CD4-positive, CD25-positive, alpha-beta regulatory T cell (primary cell): ENCODE data around the gene PROSER3. TPM values are rescaled to one million over a fixed set of nuclear protein-coding genes. Genes with fewer than 3 reads are reported as not detected.

ENCODE experiments used
- ATAC-seq, 2 donors: fragments of 150-1000 bp; cut with Tn5 transposase; one replicate each; pipeline ENCODE4 v1.10.0; 2021; ENCODE audit warnings: low read depth in 2 of 2, moderate number of reproducible peaks in 2 of 2, moderate library complexity in 1 of 2
- DNase-seq, 3 donors: peaks; one replicate each; pipeline versions ENCODE4 v3.0.0 to v3.0.0-alpha.2; 2012 to 2022; ENCODE audit warnings: mixed read lengths in 1 of 3
- H3K27ac ChIP-seq: one replicate; pipeline ENCODE4 v1.7.0; 2013; ENCODE audit warnings: mild to moderate bottlenecking, low read length; ENCODE audit not compliant: insufficient read depth, poor library complexity, severe bottlenecking
- H3K27me3 ChIP-seq: one replicate; pipeline ENCODE4 v1.7.0; 2013; ENCODE audit warnings: low read length; ENCODE audit not compliant: control insufficient read depth, insufficient read depth
- H3K36me3 ChIP-seq: one replicate; pipeline ENCODE4 v1.7.0; 2013; ENCODE audit warnings: mild to moderate bottlenecking, low read length, moderate library complexity; ENCODE audit not compliant: control insufficient read depth, insufficient read depth
- H3K4me1 ChIP-seq: 2 replicates; pipeline ENCODE4 v1.7.0; 2013; ENCODE audit warnings: mild to moderate bottlenecking, low read length; ENCODE audit not compliant: insufficient read depth, control insufficient read depth, poor library complexity, severe bottlenecking
- H3K4me3 ChIP-seq: one replicate; pipeline ENCODE4 v1.7.0; 2013; ENCODE audit warnings: low read depth, mild to moderate bottlenecking, low read length, moderate library complexity
- H3K9me3 ChIP-seq, 2 experiments: 1 replicate in 1 of 2; 2 replicates in 1 of 2; pipeline ENCODE4 v1.7.0; 2013; ENCODE audit warnings: low read length in 2 of 2, mild to moderate bottlenecking in 1 of 2, moderate library complexity in 1 of 2; ENCODE audit not compliant: control insufficient read depth in 2 of 2
- H3K27ac Mint-ChIP-seq, 3 donors: one replicate each; pipeline ENCODE4 v1.8.0; 2020 to 2022; ENCODE audit warnings: mild to moderate bottlenecking in 3 of 3, mixed read lengths in 3 of 3, moderate library complexity in 2 of 3
- H3K27me3 Mint-ChIP-seq: one replicate; pipeline ENCODE4 v1.8.0; 2022; ENCODE audit warnings: mild to moderate bottlenecking, mixed read lengths
- H3K36me3 Mint-ChIP-seq: one replicate; pipeline ENCODE4 v1.8.0; 2020; ENCODE audit warnings: mixed read lengths
- H3K4me1 Mint-ChIP-seq, 4 donors: one replicate each; pipeline ENCODE4 v1.8.0; 2020 to 2022; ENCODE audit warnings: mixed read lengths in 4 of 4, mild to moderate bottlenecking in 1 of 4
- H3K4me3 Mint-ChIP-seq, 4 donors: one replicate each; pipeline ENCODE4 v1.8.0; 2020 to 2022; ENCODE audit warnings: mild to moderate bottlenecking in 4 of 4, mixed read lengths in 4 of 4, moderate library complexity in 3 of 4
- H3K9me3 Mint-ChIP-seq, 7 donors: one replicate each; pipeline ENCODE4 v1.8.0; 2020 to 2022; ENCODE audit warnings: mixed read lengths in 7 of 7, mild to moderate bottlenecking in 3 of 7, moderate library complexity in 2 of 7
- polyA plus RNA-seq, 4 donors: library from polyadenylated mRNA; unstranded; fragments of 300-500 nt; fragmentation: Illumina TruSeq; gene quantifications; one replicate each; pipeline ENCODE4 v1.2.3, GENCODE V29; 2021
- total RNA-seq: library from RNA; stranded (reverse); gene quantifications from one replicate; pipeline ENCODE4 v1.2.3, GENCODE V29; 2022

The PROSER3 gene
- total and polyA plus RNA-seq, 5 donors from 2014 or later: 4.3 to 39.5 (median 5.0) TPM

GRCh38 chr19:35801828-35802227 lies 43.9 kb downstream of the PROSER3 start:
- Mint-ChIP-seq H3K36me3 (no peaks in the 10 kb centered on the region), H3K4me1 (peaks cover 0 to 9% (median 0%) of the 10 kb centered on the region in 4 donors), H3K27me3 (peaks cover 32% of the 10 kb centered on the region), H3K27ac (no peak overlapping the region), H3K4me3 (no peak overlapping the region), H3K9me3 (peaks cover 0 to 2% (median 0%) of the 10 kb centered on the region in 7 donors)
- H3K27ac ChIP-seq: no peak overlapping the region
- H3K4me1 ChIP-seq: no peaks in the 10 kb centered on the region
- no peaks in the 10 kb centered on the region for H3K36me3 ChIP-seq
- no peak for DNase-seq
- ATAC-seq: no peak
- no peaks in the 10 kb centered on the region for H3K27me3 ChIP-seq
- no peak overlapping the region for H3K4me3 ChIP-seq
- H3K9me3 ChIP-seq: no peaks in the 10 kb centered on the region

- Mint-ChIP-seq H3K27me3 (peaks cover 6% of the 10 kb centered on the region), H3K36me3 (no peaks in the 10 kb centered on the region), H3K27ac (no peak overlapping the region), H3K9me3 (no peaks in the 10 kb centered on the region), H3K4me3 (no peak overlapping the region), H3K4me1 (peaks cover 0 to 5% (median 0%) of the 10 kb centered on the region in 4 donors)
- Histone ChIP-seq H3K9me3 (no peaks in the 10 kb centered on the region), H3K4me3 (no peak overlapping the region), H3K27me3 (no peaks in the 10 kb centered on the region), H3K27ac (no peak overlapping the region), H3K36me3 (no peaks in the 10 kb centered on the region), H3K4me1 (no peaks in the 10 kb centered on the region)
- ATAC-seq (no peak), DNase-seq (no peak)
Observed at GRCh38 chr19:35805526-35806102, 47.6 kb downstream of the PROSER3 start.

GRCh38 chr19:35806597-35806996 lies 48.6 kb downstream of the PROSER3 start:
- Mint-ChIP-seq H3K4me1 (peaks cover 0 to 5% (median 0%) of the 10 kb centered on the region in 4 donors), H3K36me3 (no peaks in the 10 kb centered on the region)

GRCh38 chr19:35807633-35808032 lies 49.7 kb downstream of the PROSER3 start:
- Histone ChIP-seq H3K27me3 (no peaks in the 10 kb centered on the region), H3K36me3 (no peaks in the 10 kb centered on the region), H3K4me1 (no peaks in the 10 kb centered on the region), H3K9me3 (no peaks in the 10 kb centered on the region), H3K4me3 (no peak overlapping the region), H3K27ac (no peak overlapping the region)
- ATAC-seq (no peak), DNase-seq (no peak)
- H3K4me1 Mint-ChIP-seq: peaks cover 0 to 5% (median 0%) of the 10 kb centered on the region in 4 donors
- no peaks in the 10 kb centered on the region for H3K9me3 Mint-ChIP-seq
- peaks cover 11% of the 10 kb centered on the region for H3K27me3 Mint-ChIP-seq
- no peak overlapping the region for H3K4me3 Mint-ChIP-seq
- no peaks in the 10 kb centered on the region for H3K36me3 Mint-ChIP-seq
- H3K27ac Mint-ChIP-seq: no peak overlapping the region

More at GRCh38 chr19:35806597-35806996, 48.6 kb downstream of the PROSER3 start:
- H3K4me3 ChIP-seq: no peak overlapping the region
- H3K27ac ChIP-seq: no peak overlapping the region
- no peak for DNase-seq
- H3K27me3 ChIP-seq: no peaks in the 10 kb centered on the region
- peaks cover 11% of the 10 kb centered on the region for H3K27me3 Mint-ChIP-seq
- no peak overlapping the region for H3K27ac Mint-ChIP-seq
- H3K9me3 Mint-ChIP-seq: no peaks in the 10 kb centered on the region
- H3K36me3 ChIP-seq: no peaks in the 10 kb centered on the region
- no peaks in the 10 kb centered on the region for H3K4me1 ChIP-seq
- H3K9me3 ChIP-seq: no peaks in the 10 kb centered on the region
- no peak for ATAC-seq
- no peak overlapping the region for H3K4me3 Mint-ChIP-seq

- Histone ChIP-seq H3K4me3 (no peak overlapping the region), H3K27me3 (no peaks in the 10 kb centered on the region), H3K9me3 (no peaks in the 10 kb centered on the region), H3K4me1 (no peaks in the 10 kb centered on the region), H3K27ac (no peak overlapping the region), H3K36me3 (no peaks in the 10 kb centered on the region)
- ATAC-seq (no peak), DNase-seq (no peak)
- Mint-ChIP-seq H3K9me3 (peaks cover 0 to 2% (median 0%) of the 10 kb centered on the region in 7 donors), H3K4me3 (no peak overlapping the region), H3K4me1 (no peaks in the 10 kb centered on the region), H3K27ac (peak overlapping the region in 1 of 3 donors; percentile 66), H3K27me3 (peaks cover 15% of the 10 kb centered on the region), H3K36me3 (no peaks in the 10 kb centered on the region)
Observed at GRCh38 chr19:35811317-35812219, 53.6 kb downstream of the PROSER3 start.

GRCh38 chr19:35812220-35813042 lies 54.5 kb downstream of the PROSER3 start, which contains the start of gene PRODH2:
Gene PRODH2, minus strand, starts transcription at chr19:35812845. Its CDS starts 40 bp downstream, at chr19:35812805.
- Histone ChIP-seq H3K36me3 (no peaks in the 10 kb centered on the region), H3K9me3 (no peaks in the 10 kb centered on the region), H3K27me3 (no peaks in the 10 kb centered on the region), H3K27ac (no peak within 1 kb of the TSS), H3K4me3 (no peak within 1 kb of the TSS), H3K4me1 (no peaks in the 10 kb centered on the region)
- Mint-ChIP-seq H3K4me3 (no peak within 1 kb of the TSS), H3K4me1 (no peaks in the 10 kb centered on the region), H3K36me3 (no peaks in the 10 kb centered on the region), H3K27me3 (peaks cover 15% of the 10 kb centered on the region), H3K27ac (no peak within 1 kb of the TSS), H3K9me3 (peaks cover 0 to 2% (median 0%) of the 10 kb centered on the region in 7 donors)
- no peak for DNase-seq
- ATAC-seq: no peak

GRCh38 chr19:35813043-35813890 lies 55.3 kb downstream of the PROSER3 start:
- Histone ChIP-seq H3K4me1 (no peaks in the 10 kb centered on the region), H3K27ac (no peak overlapping the region), H3K4me3 (no peak overlapping the region), H3K9me3 (no peaks in the 10 kb centered on the region), H3K27me3 (no peaks in the 10 kb centered on the region), H3K36me3 (no peaks in the 10 kb centered on the region)
- H3K4me3 Mint-ChIP-seq: no peak overlapping the region
- ATAC-seq (no peak), DNase-seq (no peak)
- no peak overlapping the region for H3K27ac Mint-ChIP-seq
- no peaks in the 10 kb centered on the region for H3K36me3 Mint-ChIP-seq
- H3K4me1 Mint-ChIP-seq: no peaks in the 10 kb centered on the region
- H3K9me3 Mint-ChIP-seq: peaks cover 0 to 2% (median 0%) of the 10 kb centered on the region in 7 donors
- H3K27me3 Mint-ChIP-seq: peaks cover 16% of the 10 kb centered on the region
